PFSK-1 (cell line): ENCODE data around the gene GPR55.

ENCODE experiments used
- POLR2AphosphoS5 ChIP-seq: IDR thresholded peaks from 2 replicates; pipeline ENCODE4 v1.6.1; 2012; ENCODE audit warnings: low read depth, mild to moderate bottlenecking, control low read depth, low read length, moderate library complexity
- SIN3A ChIP-seq: IDR thresholded peaks from 2 replicates; pipeline ENCODE4 v1.6.1; 2012; ENCODE audit warnings: mild to moderate bottlenecking, low read length, moderate library complexity, borderline replicate concordance; ENCODE audit not compliant: insufficient read depth
- TAF1 ChIP-seq: IDR thresholded peaks from 2 replicates; pipeline ENCODE4 v1.6.1; 2012; ENCODE audit warnings: low read length, control low read depth, borderline replicate concordance; ENCODE audit not compliant: insufficient read depth

DNA sequence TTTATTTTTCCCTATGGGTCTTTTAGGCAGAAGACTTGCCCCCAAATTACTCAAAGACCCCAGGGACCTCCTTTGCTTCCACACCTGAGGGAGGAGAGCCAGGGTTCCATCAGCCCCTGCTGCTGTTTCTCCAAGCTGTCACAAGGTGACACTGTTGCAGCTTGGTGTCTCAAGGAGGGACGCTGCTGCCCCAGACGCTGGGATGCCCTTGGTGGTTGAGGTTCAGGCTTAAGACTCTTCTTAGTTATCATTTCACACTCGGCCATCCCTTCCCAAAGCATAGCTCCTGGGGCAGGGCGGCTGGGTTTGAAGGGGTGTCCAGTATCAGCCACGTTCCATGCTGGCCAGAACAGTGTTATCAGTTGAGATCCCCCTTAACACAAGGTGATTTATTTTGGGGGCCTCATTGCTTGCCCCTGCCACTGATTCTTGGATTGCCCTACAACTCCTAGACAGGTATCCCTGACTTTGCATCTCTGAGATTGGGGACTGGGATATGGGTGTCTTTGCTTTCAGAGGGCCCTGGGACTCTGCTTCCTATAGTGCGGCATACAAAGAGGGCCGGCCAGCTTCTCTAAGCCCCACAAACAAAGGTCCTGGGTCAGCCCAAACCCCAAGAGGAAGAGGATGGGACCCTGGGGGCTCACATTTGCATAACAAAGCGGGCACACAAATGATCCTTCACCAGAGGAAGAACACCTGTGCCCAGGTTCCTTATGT is 22.7 kb downstream of the GPR55 start:
- TF ChIP-seq SIN3A, result no peak
- no peak for TF ChIP-seq POLR2AphosphoS5
- no peak for TF ChIP-seq TAF1
